Activated CD4-positive, alpha-beta T cell treated with anti-CD3 and anti-CD28 coated beads, Interleukin-2, amount 10 ng/mL, durations not matched to agents 24 days and 14 days (primary cell): ENCODE results near the gene PIK3C2G. TPM values are rescaled to one million over a fixed set of nuclear protein-coding genes. Genes with fewer than 3 reads are reported as not detected.
"Not testable (repeated sequence)": the region's sequence is repeated elsewhere in the genome, so short reads cannot be mapped to it uniquely, and the experiment has no call there.

Experiments used
- DNase-seq: peaks from one replicate; pipeline ENCODE4 v3.0.0; 2022
- H3K27ac Mint-ChIP-seq: one replicate; pipeline ENCODE4 v1.8.0; 2022; ENCODE audit warnings: mild to moderate bottlenecking, mixed read lengths
- H3K27me3 Mint-ChIP-seq: one replicate; pipeline ENCODE4 v1.8.0; 2022; ENCODE audit warnings: mixed read lengths
- H3K36me3 Mint-ChIP-seq: one replicate; pipeline ENCODE4 v1.8.0; 2022; ENCODE audit warnings: low read depth, mild to moderate bottlenecking, mixed read lengths
- H3K4me1 Mint-ChIP-seq: one replicate; pipeline ENCODE4 v1.8.0; 2021; ENCODE audit warnings: mixed read lengths
- H3K4me3 Mint-ChIP-seq: one replicate; pipeline ENCODE4 v1.8.0; 2022; ENCODE audit warnings: mild to moderate bottlenecking, moderate library complexity, mixed read lengths
- H3K9me3 Mint-ChIP-seq: one replicate; pipeline ENCODE4 v1.8.0; 2021; ENCODE audit warnings: mixed read lengths
- intact Hi-C: fragments of 100-400 bp; cut with micrococcal nuclease; formaldehyde crosslinking; loops from one replicate; pipeline ENCODE4 v1.15.1; 2023
- total RNA-seq: library from RNA; stranded (reverse); gene quantifications from 2 replicates; pipeline ENCODE4 v1.2.3, GENCODE V29; 2022

The PIK3C2G gene
- total RNA-seq, 1 donor from 2014 or later, result not detected

DNA sequence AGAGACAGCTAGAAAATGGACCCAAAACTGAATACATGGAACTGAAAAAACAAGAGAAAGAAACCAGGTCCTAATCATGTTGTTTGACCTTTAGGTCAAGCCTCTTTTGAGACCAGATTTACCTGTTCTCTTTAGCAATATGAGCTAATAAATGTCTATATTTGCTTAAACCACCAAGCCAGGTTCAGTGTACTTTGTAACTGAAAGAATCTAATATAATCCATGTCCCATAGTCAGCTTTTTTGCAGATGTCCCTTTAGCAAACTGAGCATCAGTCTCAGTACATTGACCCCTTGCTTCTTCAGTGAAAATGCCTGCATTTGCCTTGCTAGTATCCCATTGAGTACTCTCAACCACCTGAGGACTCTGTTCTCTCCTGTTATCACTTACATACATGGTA lies 414.8 kb downstream of the PIK3C2G start:
- DNase-seq, result no peak
- no peaks in the 10 kb centered on the region for H3K4me1 Mint-ChIP-seq
- intact Hi-C loops, result no loop called here
- H3K4me3 Mint-ChIP-seq, result no peak overlapping the region
- H3K9me3 Mint-ChIP-seq, result no peaks in the 10 kb centered on the region
- no peak overlapping the region for H3K27ac Mint-ChIP-seq
- no peaks in the 10 kb centered on the region for H3K27me3 Mint-ChIP-seq
- H3K36me3 Mint-ChIP-seq, result no peaks in the 10 kb centered on the region

DNA sequence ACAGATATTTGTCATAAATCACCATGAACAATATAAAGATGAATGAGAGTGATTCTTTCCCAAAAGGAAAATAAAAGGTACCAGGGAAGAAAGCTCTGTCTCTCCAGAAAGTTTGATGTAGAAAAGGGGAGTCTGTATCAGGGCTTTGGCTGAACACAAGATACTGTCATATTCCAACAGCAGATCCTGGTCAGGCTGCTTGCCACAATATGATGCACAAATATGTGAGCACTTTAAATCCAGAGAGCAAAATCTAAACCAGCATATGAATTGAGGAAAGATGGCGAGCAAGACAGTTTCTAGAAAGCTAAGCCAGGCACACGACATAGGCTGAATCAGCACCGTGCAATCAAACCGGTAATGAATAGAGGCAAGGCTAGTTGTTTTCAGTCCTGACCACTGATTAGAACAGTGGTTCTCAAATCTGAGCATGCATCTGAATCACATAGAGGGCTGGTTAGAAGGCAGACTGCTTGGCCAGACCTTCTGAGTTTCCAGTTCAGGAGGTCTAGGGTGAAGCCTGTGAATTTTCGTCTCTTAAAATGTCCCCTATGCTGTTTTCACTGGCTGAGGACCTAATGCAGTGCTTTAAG lies 415.8 kb downstream of the PIK3C2G start:
- Mint-ChIP-seq H3K27me3 (no peaks in the 10 kb centered on the region), H3K4me3 (no peak overlapping the region), H3K9me3 (no peaks in the 10 kb centered on the region), H3K36me3 (no peaks in the 10 kb centered on the region), H3K27ac (no peak overlapping the region), H3K4me1 (no peaks in the 10 kb centered on the region)
- DNase-seq, result no peak
- intact Hi-C loops, result no loop called here

DNA sequence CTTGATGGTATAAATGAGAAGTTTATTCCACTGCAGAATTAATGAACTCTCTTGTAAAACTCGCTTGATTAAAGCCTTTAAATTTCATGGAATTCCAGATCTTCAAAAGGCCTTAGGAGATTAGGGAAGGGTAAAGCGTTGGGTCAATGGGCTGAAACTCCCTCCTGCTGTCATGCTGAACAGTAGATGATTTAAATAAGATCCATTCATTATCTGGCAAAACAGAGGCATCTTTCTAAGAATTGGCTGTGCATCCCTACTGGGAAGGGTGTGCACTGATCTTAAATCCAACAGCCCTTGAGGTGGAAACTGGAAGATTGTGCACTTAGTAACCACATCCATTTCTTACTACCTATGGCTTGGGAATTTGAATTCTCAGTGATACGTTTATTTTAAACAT lies 420.5 kb downstream of the PIK3C2G start:
- H3K27me3 Mint-ChIP-seq, result no peaks in the 10 kb centered on the region

DNA sequence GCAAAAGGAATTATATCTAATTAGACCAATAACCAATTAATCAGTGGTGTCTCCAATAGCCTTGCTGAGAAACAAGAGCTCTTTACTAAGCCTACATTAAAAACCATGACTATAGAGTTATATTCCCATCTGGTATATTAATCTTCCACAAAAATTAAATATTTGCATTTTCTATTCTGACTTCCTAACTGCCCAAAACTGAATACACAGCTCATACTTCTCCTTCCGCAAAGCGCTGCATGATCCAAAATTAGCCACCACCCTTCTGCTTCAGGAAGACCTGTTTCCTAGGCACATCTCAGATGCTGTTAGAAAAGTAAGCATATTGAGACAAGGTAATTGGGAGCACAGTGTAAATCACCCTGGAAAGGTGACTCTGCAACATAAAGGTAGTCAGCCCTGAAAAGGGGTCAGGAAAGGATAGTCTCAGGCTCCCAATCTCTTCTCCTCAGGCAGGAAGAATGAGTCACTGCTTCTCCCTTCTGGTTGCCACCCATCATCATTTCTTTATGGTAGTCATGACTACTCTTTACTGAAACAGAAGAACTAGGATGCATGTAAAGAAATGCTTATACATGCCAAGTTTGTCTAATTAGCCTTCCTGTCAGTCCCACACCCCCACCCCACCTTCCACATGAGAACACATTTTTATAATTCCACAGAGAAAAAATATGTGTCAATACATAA lies 422.2 kb downstream of the PIK3C2G start:
- no peak for DNase-seq
- Mint-ChIP-seq H3K27me3 (no peaks in the 10 kb centered on the region), H3K9me3 (no peaks in the 10 kb centered on the region), H3K27ac (no peak overlapping the region), H3K4me3 (no peak overlapping the region), H3K36me3 (no peaks in the 10 kb centered on the region), H3K4me1 (no peaks in the 10 kb centered on the region)
- intact Hi-C loops, result no loop called here

More for the DNA sequence above, 420.5 kb downstream of the PIK3C2G start:
- DNase-seq, result no peak
- H3K4me1 Mint-ChIP-seq, result no peaks in the 10 kb centered on the region
- intact Hi-C loops, result no loop called here
- H3K4me3 Mint-ChIP-seq, result no peak overlapping the region
- H3K36me3 Mint-ChIP-seq, result no peaks in the 10 kb centered on the region
- H3K9me3 Mint-ChIP-seq, result no peaks in the 10 kb centered on the region
- H3K27ac Mint-ChIP-seq, result no peak overlapping the region

DNA sequence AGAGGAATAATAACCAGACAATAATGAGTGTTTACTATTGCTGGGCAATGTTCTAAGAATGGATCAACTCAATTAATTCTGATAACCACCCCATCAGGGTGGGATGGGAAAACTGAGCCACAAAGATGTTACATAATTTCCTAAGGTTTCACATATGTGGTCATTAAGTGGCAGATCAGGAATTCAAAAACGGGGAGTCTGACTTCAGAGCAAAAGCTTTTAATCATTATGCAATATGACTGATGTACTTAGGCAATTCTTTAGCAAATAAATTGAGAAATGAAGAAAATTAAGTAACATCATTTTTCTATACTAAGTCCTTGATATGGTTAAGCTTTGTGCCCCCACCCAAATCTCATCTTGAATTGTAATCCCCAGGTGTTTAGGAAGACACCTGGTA lies 423.1 kb downstream of the PIK3C2G start:
- H3K4me1 Mint-ChIP-seq, result no peaks in the 10 kb centered on the region

DNA sequence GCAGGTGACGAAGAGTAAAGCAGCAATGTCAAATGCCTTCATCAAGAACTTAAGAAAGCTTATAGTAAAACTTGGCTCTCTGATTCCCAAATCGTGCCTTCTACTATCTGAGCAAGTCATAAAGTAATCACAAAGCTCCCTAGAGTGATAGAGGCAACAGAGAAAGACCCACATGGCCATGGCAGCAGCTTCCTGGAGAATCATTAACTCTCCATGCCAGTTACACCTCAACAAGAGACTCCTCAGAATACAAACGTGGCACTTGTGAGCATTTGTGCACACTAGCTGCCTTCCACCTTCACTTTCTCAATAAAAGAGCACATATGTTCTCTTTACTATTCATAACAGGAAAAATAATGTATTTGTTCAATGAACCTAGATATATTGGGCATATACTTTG lies 428.5 kb downstream of the PIK3C2G start:
- intact Hi-C loops, result no loop called here
- Mint-ChIP-seq H3K4me3 (no peak overlapping the region), H3K9me3 (peaks cover 5% of the 10 kb centered on the region), H3K27me3 (no peaks in the 10 kb centered on the region), H3K4me1 (no peaks in the 10 kb centered on the region), H3K27ac (no peak overlapping the region), H3K36me3 (no peaks in the 10 kb centered on the region)
- no peak for DNase-seq

More for the DNA sequence above, 423.1 kb downstream of the PIK3C2G start:
- H3K36me3 Mint-ChIP-seq, result no peaks in the 10 kb centered on the region
- H3K4me3 Mint-ChIP-seq, result no peak overlapping the region
- DNase-seq, result no peak
- intact Hi-C loops, result no loop called here
- no peaks in the 10 kb centered on the region for H3K27me3 Mint-ChIP-seq
- no peak overlapping the region for H3K27ac Mint-ChIP-seq
- H3K9me3 Mint-ChIP-seq, result no peaks in the 10 kb centered on the region

DNA sequence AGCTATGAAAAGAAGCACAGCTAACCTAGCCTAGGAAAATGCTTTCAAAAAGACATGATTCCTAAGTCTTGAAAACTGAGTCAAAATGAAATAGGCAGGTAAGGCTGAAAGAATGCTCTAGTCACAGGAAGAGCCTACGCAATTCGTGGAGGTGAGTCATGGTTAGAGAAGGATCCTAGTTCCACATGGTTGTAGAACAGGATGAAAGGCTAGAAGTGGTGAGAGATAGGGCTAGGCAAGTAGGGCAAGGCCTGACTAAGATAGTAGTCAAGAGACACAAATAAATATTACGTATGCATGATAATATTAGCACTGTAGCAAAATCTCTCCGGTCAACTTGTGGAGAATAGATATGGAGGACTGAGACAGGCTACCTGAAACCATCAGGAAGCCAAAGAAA lies 429.3 kb downstream of the PIK3C2G start:
- intact Hi-C loops, result no loop called here
- DNase-seq, result no peak
- H3K9me3 Mint-ChIP-seq, result peaks cover 5% of the 10 kb centered on the region
- H3K4me1 Mint-ChIP-seq, result no peaks in the 10 kb centered on the region
- no peak overlapping the region for H3K27ac Mint-ChIP-seq
- H3K36me3 Mint-ChIP-seq, result no peaks in the 10 kb centered on the region
- H3K4me3 Mint-ChIP-seq, result no peak overlapping the region
- H3K27me3 Mint-ChIP-seq, result no peaks in the 10 kb centered on the region

DNA sequence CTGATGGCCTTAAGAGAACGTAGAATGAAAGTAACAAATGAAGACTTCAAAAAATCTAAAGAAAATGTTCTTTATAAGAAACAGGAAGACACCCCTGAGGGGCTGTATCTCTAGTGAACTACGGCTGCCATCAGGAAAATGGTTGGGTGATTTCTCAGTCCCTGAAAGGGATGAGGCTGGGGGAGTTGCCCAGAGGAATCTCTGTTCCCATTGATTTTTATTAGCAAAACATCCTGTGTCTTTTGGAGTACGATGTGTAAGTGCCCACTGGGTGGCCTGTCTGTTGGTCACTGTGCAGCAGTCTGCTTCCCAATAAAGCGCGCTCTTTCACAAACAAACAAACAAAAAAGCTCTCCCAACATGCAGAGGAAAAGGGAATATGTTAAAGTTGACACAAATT lies 432.7 kb downstream of the PIK3C2G start:
- DNase-seq, H3K4me3 Mint-ChIP-seq, intact Hi-C loops, H3K9me3 Mint-ChIP-seq, H3K27ac Mint-ChIP-seq, H3K27me3 Mint-ChIP-seq, H3K4me1 Mint-ChIP-seq, H3K36me3 Mint-ChIP-seq: not testable (repeated sequence)

DNA sequence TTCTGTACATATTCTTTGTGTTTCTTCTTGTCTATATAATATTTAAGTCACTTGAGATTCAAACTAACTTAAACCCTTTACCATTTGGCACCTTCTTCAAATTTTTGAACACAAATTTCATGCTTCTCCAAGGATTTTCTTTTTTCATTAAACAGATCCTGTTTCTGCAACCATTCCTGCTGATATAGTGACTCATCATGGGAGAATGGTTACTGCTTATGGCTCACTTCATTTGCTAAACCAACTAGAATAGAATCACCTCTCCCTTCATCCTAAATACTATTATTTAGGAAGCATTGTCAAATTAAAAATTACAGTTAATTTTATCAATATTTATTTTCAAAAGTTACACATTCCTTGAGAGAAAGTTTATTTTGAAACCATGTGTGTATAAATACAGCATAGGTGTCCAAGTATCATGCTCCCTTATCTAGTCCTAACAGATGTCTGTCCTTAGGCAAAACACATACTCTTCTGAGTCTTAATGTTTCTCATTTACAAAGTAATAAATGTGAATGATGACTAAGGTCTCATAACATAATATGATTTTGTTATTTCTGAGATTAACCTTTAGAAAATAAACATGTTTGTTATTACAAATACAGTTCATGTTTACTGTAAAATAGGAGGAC lies 435.8 kb downstream of the PIK3C2G start:
- Mint-ChIP-seq H3K4me1 (no peaks in the 10 kb centered on the region), H3K27me3 (no peaks in the 10 kb centered on the region), H3K4me3 (no peak overlapping the region), H3K36me3 (no peaks in the 10 kb centered on the region), H3K27ac (no peak overlapping the region), H3K9me3 (peaks cover 5% of the 10 kb centered on the region)
- intact Hi-C loops, result no loop called here
- no peak for DNase-seq

Other genes starting within 250 kb of the PIK3C2G start
- not detected in 2 replicates for gene RERGL, start 171.3 kb upstream of the PIK3C2G start, total RNA-seq